ENCODE data around the gene OR5B21. TPM values are rescaled to one million over a fixed set of nuclear protein-coding genes. Genes with fewer than 3 reads are reported as not detected.

The OR5B21 gene
- total RNA-seq, 1 experiment from 2014 or later: not detected

- Histone ChIP-seq H3K4ac (ENCODE audit: low read depth, low read length) (no peak overlapping the region), H3K18ac (ENCODE audit: insufficient read length, low read depth, low read length) (no peak overlapping the region), H2BK5ac (ENCODE audit: insufficient read length, low read length) (no peak overlapping the region), H3K4me1 (ENCODE audit: insufficient read depth, low read length) (no peaks in the 10 kb centered on the region), H3K4me2 (ENCODE audit: insufficient read depth, insufficient read length, low read length) (no peak overlapping the region), H3K9me3 (ENCODE audit: control insufficient read depth, low read depth, low read length) (no peaks in the 10 kb centered on the region), H3T11ph (ENCODE audit: low read length) (no peak overlapping the region), H4K8ac (replicated peaks; ENCODE audit: insufficient read length, low read depth, low read length) (no peak overlapping the region), H3K27me3 (ENCODE audit: insufficient read depth, low read length) (no peaks in the 10 kb centered on the region), H4K5ac (ENCODE audit: insufficient read length, low read depth, low read length) (no peak overlapping the region), H2BK15ac (ENCODE audit: low read depth, low read length) (no peak overlapping the region), H2BK12ac (ENCODE audit: insufficient read length, low read depth, low read length) (no peak overlapping the region), H3K14ac (ENCODE audit: insufficient read depth, low read length) (no peak overlapping the region), H3K79me1 (ENCODE audit: insufficient read depth, low read depth, low read length, poor library complexity, severe bottlenecking) (no peaks in the 10 kb centered on the region), H2BK20ac (ENCODE audit: low read depth, low read length, poor library complexity, severe bottlenecking) (no peak overlapping the region), H3K27ac (ENCODE audit: insufficient read length, low read depth, low read length) (no peak overlapping the region), H2AK5ac (ENCODE audit: insufficient read length, low read length) (no peak overlapping the region), H3K9ac (ENCODE audit: extremely low read depth, insufficient read length, low read length) (no peak overlapping the region), H2BK120ac (ENCODE audit: low read depth, low read length, poor library complexity, severe bottlenecking) (no peak overlapping the region), H4K20me1 (ENCODE audit: control insufficient read depth, insufficient read depth, insufficient read length) (no peaks in the 10 kb centered on the region), H4K91ac (ENCODE audit: insufficient read length, low read depth, low read length) (no peak overlapping the region), H3K56ac (ENCODE audit: insufficient read length, low read depth, low read length) (no peak overlapping the region), H2AFZ (ENCODE audit: low read length) (no peak overlapping the region), H3K23ac (ENCODE audit: insufficient read length, low read depth, low read length) (no peak overlapping the region), H3K79me2 (ENCODE audit: insufficient read depth, low read length) (no peaks in the 10 kb centered on the region), H3K23me2 (ENCODE audit: insufficient read length, low read depth, low read length, poor library complexity, severe bottlenecking) (no peaks in the 10 kb centered on the region)
- Mint-ChIP-seq H3K36me3 (ENCODE audit: insufficient read depth in 1 of 3, low read depth in 3 of 3) (no peaks in the 10 kb centered on the region), H3K27ac (no peak overlapping the region), H3K9me3 (no peaks in the 10 kb centered on the region), H3K4me1 (no peaks in the 10 kb centered on the region), H3K4me3 (no peak overlapping the region), H3K27me3 (ENCODE audit: low read depth) (no peaks in the 10 kb centered on the region; the same call in none of the 2 replicates)
- TF ChIP-seq CTCF (conservative IDR thresholded peaks at IDR 0.05): no peak
- DNase-seq: no peak
- WGBS (ENCODE audit: extremely low coverage, insufficient read length, low lambda C conversion rate): no CpG with 5 or more reads among the region's 2 CpGs
Observed at GRCh38 chr11:58497951-58498350, 10.0 kb downstream of the OR5B21 start.

Data from H9 (cell line).